Subcutaneous abdominal adipose tissue (tissue), 5 donors: ENCODE data around the gene TUT7.
A peak's percentile ranks its signal among the peaks of the same experiment; 100 is the strongest.

Experiments
- H3K27ac ChIP-seq: one replicate; pipeline ENCODE4 v1.7.0; 2013; ENCODE audit warnings: low read depth, mild to moderate bottlenecking, inconsistent platforms, low read length, moderate library complexity
- H3K27me3 ChIP-seq, 5 donors: one replicate each; pipeline ENCODE4 v1.7.0; 2013; ENCODE audit warnings: low read length in 5 of 5, inconsistent platforms in 1 of 5; ENCODE audit not compliant: control insufficient read depth in 5 of 5, insufficient read depth in 4 of 5
- H3K36me3 ChIP-seq, 5 donors: one replicate each; pipeline ENCODE4 v1.7.0; 2013; ENCODE audit warnings: low read length in 5 of 5; ENCODE audit not compliant: control insufficient read depth in 5 of 5, insufficient read depth in 5 of 5
- H3K4me1 ChIP-seq, 5 donors: one replicate each; pipeline ENCODE4 v1.7.0; 2013; ENCODE audit warnings: low read length in 5 of 5, mild to moderate bottlenecking in 3 of 5, moderate library complexity in 1 of 5; ENCODE audit not compliant: control insufficient read depth in 5 of 5, insufficient read depth in 5 of 5
- H3K4me3 ChIP-seq, 5 donors: one replicate each; pipeline ENCODE4 v1.7.0; 2013; ENCODE audit warnings: low read length in 5 of 5, low read depth in 1 of 5
- H3K9ac ChIP-seq, 5 donors: one replicate each; pipeline ENCODE4 v1.7.0; 2013; ENCODE audit warnings: low read length in 5 of 5, mild to moderate bottlenecking in 4 of 5, moderate library complexity in 3 of 5
- H3K9me3 ChIP-seq, 5 donors: one replicate each; pipeline ENCODE4 v1.7.0; 2013; ENCODE audit warnings: low read length in 5 of 5; ENCODE audit not compliant: control insufficient read depth in 5 of 5
- donor health status: healthy.
- donor health status: healthy.
- donor health status: healthy.
- donor health status: healthy.
- donor health status: healthy.

The TUT7 gene

DNA sequence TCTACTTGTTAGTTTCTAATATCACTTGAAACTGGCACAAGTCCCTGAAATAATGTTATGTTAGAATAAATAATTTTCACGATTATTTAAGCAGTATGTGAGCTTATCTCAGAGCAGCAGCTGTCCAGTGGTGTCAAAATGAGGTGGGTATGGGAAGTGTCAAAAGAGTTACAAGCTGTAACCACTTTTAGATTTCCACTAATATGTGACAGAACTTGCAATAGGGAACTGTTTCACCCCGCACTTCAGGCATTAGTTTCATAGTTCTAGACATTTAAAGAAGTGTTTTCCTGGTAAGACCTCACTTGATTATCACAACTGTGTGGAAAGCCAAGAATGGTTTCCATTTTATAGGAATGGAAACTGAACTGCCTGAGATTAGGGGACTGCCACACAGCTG, 68.9 kb downstream of the TUT7 start:
- Histone ChIP-seq H3K9ac (no peak overlapping the region), H3K27me3 (no peaks in the 10 kb centered on the region), H3K36me3 (peaks cover 0 to 5% (median 0%) of the 10 kb centered on the region in 5 donors), H3K9me3 (no peaks in the 10 kb centered on the region), H3K27ac (no peak overlapping the region), H3K4me3 (no peak overlapping the region), H3K4me1 (peaks cover 0 to 23% (median 21%) of the 10 kb centered on the region in 5 donors)

DNA sequence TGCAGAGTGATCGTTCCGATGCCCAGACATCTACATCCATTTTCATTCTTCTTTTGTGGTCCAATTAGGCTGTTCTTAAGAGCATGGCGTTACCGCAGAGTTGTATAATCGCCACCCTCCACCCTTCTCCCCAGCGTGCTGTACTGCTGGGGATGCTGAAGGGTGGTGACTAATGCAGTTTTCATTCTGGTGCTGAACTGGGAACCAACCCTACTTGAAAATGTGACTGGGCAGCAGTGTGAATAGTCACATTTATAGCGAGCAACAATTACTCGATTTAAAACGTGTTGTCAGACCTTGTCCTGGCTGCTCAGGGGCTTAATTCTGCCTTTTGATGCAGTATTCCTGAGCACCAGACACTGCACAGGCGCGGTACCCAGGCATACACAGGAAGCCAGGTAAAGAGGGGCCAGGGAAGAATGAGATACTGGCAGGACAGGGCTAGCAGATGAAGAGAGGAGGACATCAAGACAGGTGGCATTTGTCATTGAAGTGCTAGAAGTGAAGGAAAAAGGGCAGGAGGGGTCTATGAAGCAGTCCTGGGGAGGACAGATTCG, 71.2 kb downstream of the TUT7 start:
- peaks cover 0 to 4% (median 3%) of the 10 kb centered on the region in 5 donors for H3K36me3 ChIP-seq
- peak overlapping the region; percentile 74 to 99 (median 83) for H3K4me3 ChIP-seq
- no peaks in the 10 kb centered on the region for H3K27me3 ChIP-seq
- H3K27ac ChIP-seq, result peak overlapping the region; percentile 97
- H3K9ac ChIP-seq, result peak overlapping the region in 4 of 5 donors; percentile 68 to 96 (median 86)
- peaks cover 3 to 38% (median 36%) of the 10 kb centered on the region in 5 donors for H3K4me1 ChIP-seq
- H3K9me3 ChIP-seq, result no peaks in the 10 kb centered on the region

DNA sequence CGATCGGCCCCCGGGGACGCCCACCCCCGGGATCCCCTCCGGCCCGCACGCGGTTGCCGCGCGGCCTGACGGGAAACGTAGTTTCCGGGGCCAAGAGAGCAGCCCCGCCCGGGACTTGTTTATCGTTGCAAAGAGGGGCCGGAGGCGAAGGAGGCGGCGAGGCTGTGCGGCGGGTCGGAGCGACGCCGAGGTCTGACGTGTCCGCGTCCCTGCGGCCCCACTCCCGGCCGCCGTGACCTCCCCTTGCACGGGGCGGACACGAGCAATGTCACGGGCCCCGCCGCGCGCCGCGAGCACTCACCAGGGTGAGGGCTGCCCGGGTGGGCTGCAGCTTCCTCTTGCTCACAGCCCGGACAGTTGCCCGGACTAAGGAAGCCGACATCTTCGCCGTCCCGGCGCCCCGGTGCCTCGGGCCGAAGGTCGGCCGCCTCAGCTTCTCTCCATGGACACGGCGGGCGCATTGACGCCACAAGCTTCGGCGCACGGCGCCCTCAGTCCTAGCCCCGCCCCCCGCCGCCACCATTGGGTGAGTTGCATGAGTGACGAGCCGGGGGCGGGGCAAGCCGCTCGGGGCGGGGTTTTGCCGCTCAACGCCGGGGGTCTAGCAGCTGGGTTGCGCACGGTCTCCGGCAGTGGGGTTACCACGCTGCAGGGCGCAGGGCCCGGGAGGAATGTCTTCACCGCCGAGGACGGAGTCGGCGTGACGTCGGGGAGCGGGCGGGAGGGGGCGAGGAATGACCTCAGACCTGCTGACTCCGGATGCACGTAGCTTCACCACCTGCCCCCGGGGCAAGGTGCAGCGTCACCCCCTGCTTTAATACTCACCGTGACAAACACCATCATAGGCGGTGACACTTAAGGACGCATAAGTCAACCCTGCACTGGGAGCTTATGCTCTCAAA, 71.9 kb downstream of the TUT7 start, which contains the start of gene ISCA1:
Gene ISCA1 (minus strand): TSS at position 462 of the 902 bp plus-strand sequence. CDS start 80 bp downstream, at position 382.
- H3K9ac ChIP-seq, result peak within 1 kb of the TSS; percentile 89 to 98 (median 96)
- no peaks in the 10 kb centered on the region for H3K9me3 ChIP-seq
- H3K4me3 ChIP-seq, result peak within 1 kb of the TSS; percentile 74 to 99 (median 83)
- peak within 1 kb of the TSS; percentile 97 for H3K27ac ChIP-seq
- peaks cover 3 to 38% (median 36%) of the 10 kb centered on the region in 5 donors for H3K4me1 ChIP-seq
- peaks cover 0 to 3% (median 0%) of the 10 kb centered on the region in 5 donors for H3K36me3 ChIP-seq
- H3K27me3 ChIP-seq, result no peaks in the 10 kb centered on the region

DNA sequence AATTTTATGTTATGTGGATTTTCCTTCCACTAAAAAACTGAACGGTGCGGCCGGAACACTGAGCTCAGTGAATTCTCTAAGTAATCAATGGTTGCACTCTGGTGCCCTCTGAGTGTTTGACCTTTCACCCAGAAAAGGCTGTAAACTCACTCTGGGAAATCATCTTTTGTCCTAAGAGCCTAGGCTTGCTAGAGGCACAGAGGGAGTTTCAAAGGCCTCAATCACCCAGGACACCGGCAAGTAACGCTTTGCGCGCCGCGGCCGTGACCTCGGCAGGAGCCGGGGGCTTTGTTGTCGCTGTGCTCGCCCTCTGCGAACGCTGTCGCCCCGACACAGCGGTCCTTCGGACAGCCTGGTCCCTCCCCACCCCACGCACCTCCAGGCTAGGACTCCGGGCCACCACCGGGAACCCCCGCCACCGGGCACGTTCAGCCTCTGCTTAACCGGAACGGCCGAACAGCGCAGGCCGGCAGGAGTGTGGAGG, 72.6 kb downstream of the TUT7 start:
- Histone ChIP-seq H3K4me1 (peaks cover 3 to 41% (median 38%) of the 10 kb centered on the region in 5 donors), H3K9ac (peak overlapping the region; percentile 89 to 98 (median 96)), H3K4me3 (peak overlapping the region; percentile 74 to 94 (median 83)), H3K27ac (peak overlapping the region; percentile 97), H3K9me3 (no peaks in the 10 kb centered on the region), H3K27me3 (no peaks in the 10 kb centered on the region), H3K36me3 (peaks cover 0 to 3% (median 0%) of the 10 kb centered on the region in 5 donors)

DNA sequence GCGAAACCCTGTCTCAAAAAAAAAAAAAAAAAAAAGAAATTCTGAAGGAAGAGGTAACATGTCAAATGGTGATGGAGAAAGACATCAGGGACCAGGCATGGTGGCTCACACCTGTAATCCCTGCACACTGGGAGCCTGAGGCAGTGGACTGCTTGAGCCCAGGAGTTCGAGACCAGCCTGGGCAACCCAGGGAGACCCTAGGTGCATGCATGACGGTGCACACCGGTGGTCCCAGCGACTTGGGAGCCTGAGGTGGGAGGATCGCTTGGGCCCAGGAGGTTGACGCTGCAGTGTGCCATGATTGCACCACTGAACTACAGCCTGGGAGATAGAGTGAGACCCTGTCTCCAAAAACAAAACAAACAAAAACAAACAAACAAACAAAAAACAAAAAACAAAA, 73.6 kb downstream of the TUT7 start:
- H3K27ac ChIP-seq, result no peak overlapping the region
- peak overlapping the region in 1 of 5 donors; percentile 31 for H3K4me3 ChIP-seq
- H3K4me1 ChIP-seq, result peaks cover 3 to 43% (median 40%) of the 10 kb centered on the region in 5 donors
- peak overlapping the region in 1 of 5 donors; percentile 96 for H3K9ac ChIP-seq
- H3K9me3 ChIP-seq, result no peaks in the 10 kb centered on the region
- no peaks in the 10 kb centered on the region for H3K27me3 ChIP-seq
- H3K36me3 ChIP-seq, result peaks cover 0 to 3% (median 0%) of the 10 kb centered on the region in 5 donors

DNA sequence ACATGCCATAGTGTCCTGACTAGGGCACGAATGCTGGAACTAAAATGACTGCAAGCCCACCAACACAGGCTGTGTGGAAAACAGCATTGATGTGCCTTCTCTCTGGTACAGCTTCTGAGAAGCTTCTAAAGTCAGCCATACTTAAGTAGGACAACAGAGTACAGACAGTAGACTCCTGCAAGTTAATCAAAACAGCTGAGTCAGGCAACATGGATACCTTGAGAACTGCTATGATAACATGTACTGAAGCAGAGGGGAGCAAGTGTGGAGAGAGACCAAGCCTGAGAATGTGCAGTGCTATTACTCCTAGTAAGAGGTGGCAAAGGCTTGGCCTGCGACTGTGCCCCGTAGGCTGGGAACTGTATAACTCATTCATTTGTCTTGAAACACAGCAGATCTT, 74.4 kb downstream of the TUT7 start:
- peaks cover 0 to 3% (median 0%) of the 10 kb centered on the region in 5 donors for H3K36me3 ChIP-seq
- no peak overlapping the region for H3K27ac ChIP-seq
- H3K9ac ChIP-seq, result no peak overlapping the region
- H3K9me3 ChIP-seq, result no peaks in the 10 kb centered on the region
- H3K27me3 ChIP-seq, result no peaks in the 10 kb centered on the region
- H3K4me3 ChIP-seq, result no peak overlapping the region
- H3K4me1 ChIP-seq, result peaks cover 3 to 51% (median 46%) of the 10 kb centered on the region in 5 donors

DNA sequence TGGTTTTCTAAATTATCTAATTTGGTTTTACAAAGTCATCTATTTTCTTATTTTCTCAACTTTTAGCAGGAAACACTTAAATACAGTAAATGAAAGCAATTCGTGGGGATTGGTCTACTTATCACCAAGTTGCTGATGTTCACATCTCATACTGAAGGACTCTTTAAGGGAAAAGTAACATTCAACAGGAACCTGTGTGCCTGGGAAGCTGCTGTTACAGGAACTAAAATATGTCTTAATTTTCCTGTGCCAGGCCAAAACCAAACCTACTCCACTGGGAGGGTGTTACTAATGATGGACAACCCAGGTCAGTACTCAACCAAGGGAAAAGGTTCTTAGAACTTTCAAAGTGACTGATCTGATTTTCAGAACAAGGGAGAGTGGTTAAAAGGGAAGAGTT, 77.1 kb downstream of the TUT7 start:
- Histone ChIP-seq H3K27ac (no peak overlapping the region), H3K27me3 (no peaks in the 10 kb centered on the region), H3K9me3 (no peaks in the 10 kb centered on the region), H3K36me3 (peaks cover 11 to 19% (median 17%) of the 10 kb centered on the region in 5 donors), H3K9ac (peak overlapping the region in 1 of 5 donors; percentile 12), H3K4me1 (peaks cover 3 to 49% (median 40%) of the 10 kb centered on the region in 5 donors), H3K4me3 (no peak overlapping the region)

DNA sequence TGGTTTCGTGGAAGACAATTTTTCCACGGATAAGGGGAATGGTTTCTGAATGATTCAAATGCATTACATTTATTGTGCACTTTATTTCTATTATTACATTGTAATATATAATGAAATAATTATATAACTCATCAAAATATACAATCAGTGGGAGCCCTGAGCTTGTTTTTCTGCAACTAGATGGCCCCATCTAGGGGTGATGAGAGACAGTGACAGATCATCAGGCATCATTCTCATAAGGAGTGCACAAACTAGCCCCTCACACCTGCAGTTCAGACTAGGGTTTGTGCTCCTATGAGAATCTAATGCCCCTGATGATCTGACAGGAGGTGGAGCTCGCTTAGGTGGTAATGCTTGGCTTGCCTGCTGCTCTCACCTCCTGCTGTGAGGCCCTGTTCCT, 78.2 kb downstream of the TUT7 start:
- H3K27me3 ChIP-seq, result no peaks in the 10 kb centered on the region
- no peak overlapping the region for H3K9ac ChIP-seq
- peaks cover 3 to 42% (median 33%) of the 10 kb centered on the region in 5 donors for H3K4me1 ChIP-seq
- H3K27ac ChIP-seq, result no peak overlapping the region
- no peak overlapping the region for H3K4me3 ChIP-seq
- H3K9me3 ChIP-seq, result no peaks in the 10 kb centered on the region
- H3K36me3 ChIP-seq, result peaks cover 20 to 29% (median 27%) of the 10 kb centered on the region in 5 donors

DNA sequence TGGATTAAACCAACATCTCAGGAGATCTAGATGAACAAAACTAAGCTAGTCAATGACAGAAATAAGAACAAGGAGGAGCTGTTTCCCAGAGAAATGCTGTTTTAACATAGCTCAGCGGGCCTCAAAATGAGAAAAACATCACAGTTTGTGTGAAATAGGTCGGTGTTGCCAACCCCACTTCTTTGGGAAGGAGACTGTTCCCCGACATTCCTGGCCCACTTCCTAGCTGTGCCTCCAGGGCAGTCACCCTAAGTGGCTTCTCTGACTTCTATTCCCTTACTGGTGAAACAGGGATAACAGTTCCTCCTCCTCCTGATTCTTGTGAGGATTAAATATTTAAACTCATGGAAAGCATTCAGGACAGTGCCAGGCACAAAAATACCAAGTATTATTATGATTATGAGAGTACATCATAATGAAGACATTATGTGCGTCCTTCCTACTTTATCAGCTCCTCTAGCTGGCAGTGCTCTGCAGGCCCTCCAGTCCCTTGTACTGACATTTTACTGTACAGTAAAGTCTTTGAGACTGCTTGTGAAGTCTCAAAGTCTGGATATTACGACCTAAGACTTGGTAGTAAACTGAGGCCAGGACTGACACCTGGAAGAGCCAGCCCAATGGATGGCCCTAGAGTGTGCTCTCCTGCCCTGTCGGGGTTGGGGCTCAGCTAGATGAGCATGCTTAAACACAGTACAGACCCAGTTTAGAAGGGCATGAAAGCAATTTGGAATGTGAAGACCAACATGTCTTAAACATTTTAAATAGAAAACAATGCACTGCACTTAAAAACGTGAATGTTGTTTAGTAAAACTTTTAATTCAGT, 79.2 kb downstream of the TUT7 start:
- Histone ChIP-seq H3K36me3 (peaks cover 20 to 30% (median 28%) of the 10 kb centered on the region in 5 donors), H3K4me1 (peaks cover 3 to 33% (median 26%) of the 10 kb centered on the region in 5 donors), H3K4me3 (no peak overlapping the region), H3K9me3 (no peaks in the 10 kb centered on the region), H3K27ac (no peak overlapping the region), H3K9ac (peak overlapping the region in 2 of 5 donors; percentile 28 to 48), H3K27me3 (no peaks in the 10 kb centered on the region)
